DLD1 (cell line): ENCODE measurements around the gene PDCD6IP.
"Not testable (repeated sequence)": the region's sequence is repeated elsewhere in the genome, so short reads cannot be mapped to it uniquely, and the experiment has no call there.

Experiments used
- in situ Hi-C: cut with HindIII; loops from 2 replicates; pipeline ENCODE4 v1.10.0; 2017; ENCODE audit warnings: low sequenced_read_pairs

The PDCD6IP gene

GRCh38 chr3:33798418-33799201, at the start of gene PDCD6IP:
PDCD6IP (plus strand) TSS chr3:33798630; CDS start chr3:33798729, 99 bp downstream.
- in situ Hi-C loops: loop anchor here (25.0 kb wide), 1 partner anchor 661 kb away; no protein-coding TSS in a partner anchor

DNA sequence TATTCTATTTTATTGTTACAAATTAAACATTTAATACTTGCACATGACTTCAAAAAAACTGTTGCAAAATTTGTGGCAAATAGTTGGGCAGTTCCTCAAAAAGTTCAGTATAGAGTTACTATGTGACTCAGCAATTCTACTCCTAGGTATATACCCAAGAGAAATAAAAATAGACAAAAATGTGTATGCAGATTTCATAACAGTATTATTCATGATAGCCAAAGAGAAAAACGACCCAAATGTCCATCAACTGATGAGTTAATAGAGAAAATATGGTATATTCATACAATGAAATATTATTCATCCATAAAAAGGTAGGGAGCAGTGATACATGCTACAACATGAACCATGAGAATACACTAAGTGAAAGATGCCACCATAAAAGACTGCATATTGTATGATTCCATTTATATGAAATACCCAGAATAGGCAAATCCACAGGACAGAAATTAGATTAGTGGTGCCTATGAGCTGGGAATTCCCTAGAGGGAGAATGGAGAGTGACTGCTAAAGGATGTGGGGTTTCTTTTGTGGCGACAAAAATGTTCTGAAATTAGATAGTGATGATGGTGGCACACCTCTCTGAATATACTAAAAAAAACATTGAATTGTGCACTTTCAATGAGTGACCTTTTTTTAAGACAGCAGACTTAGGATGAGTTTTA, 48.8 kb upstream of the PDCD6IP start:
- in situ Hi-C loops: no loop called here

DNA sequence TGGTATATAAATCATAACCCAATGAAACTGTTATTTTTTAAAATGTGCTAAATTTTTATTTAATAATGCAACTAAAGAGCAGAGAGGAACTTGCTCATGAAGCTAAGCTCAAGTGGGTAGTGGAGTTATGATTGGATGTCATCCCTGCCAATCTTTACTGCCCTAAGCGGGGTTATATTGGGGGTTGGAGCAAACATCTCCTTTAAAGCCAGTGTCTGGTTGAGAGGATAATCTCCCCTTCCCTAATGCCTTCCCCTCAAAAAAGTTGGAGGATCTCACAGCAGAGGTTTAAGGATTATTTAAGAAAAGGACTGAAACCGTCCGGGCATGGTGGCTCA, 48.2 kb upstream of the PDCD6IP start:
- in situ Hi-C loops: no loop called here

DNA sequence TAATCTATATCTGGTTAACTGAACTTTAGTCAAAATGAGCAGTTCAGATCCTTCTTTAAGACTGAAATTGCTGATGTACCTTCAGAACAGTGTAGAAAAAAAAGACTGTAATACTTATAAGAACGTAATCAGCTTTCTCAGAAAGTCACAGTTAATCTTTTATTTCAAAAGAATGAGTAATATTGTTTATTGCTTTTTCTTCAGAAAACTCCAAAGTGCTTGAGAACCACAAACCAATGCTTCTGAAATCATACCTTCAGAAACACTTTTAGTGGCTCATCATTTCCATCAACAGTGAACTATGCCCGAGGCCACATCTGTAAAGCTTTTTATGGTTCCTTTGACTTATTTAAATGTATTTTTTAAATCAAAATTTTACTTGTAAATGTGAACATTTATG, 47.1 kb upstream of the PDCD6IP start:
- in situ Hi-C loops: no loop called here

GRCh38 chr3:33754391-33754790, 44.0 kb upstream of the PDCD6IP start:
- in situ Hi-C loops: not testable (repeated sequence)

DNA sequence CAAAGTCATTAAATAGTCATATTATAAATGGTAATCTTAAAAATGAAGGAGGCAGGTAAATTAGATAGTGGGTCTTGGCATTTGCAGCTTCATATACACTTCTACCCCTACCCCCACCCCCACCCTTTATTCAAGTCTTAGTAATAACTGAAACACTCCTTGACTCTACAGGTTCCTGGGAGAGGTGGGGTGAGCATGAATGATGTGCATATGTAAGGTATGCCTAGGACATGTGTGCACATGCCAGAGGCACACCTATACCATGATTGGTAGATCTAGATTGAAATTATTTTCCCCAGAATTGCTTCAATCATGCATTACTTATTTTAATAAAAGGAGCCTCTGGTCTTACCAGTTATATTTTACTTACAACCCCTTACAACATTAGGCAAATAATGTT, 40.1 kb upstream of the PDCD6IP start:
- in situ Hi-C loops: no loop called here

DNA sequence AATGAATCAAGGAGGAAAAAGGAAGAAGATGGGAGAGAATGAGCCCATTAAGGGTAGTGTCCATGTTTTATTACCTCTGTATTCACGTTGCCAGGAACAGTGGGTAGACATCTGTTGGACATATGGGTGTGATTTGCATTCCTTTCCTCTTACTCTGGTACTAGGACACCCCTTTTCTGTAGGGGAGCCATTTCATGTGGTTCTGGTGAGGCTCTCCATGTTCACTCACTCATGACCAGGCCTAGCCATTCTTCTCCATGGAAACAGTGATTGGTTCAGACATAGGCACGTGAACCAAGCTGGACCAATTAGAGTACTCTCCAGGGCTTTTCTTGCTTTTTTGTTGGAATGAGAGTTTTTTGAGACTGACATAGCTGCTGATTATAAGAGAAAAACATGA, 39.6 kb upstream of the PDCD6IP start:
- in situ Hi-C loops: no loop called here

- in situ Hi-C loops: no loop called here
These were observed 29.7 kb upstream of the PDCD6IP start for GRCh38 chr3:33768578-33769330.

DNA sequence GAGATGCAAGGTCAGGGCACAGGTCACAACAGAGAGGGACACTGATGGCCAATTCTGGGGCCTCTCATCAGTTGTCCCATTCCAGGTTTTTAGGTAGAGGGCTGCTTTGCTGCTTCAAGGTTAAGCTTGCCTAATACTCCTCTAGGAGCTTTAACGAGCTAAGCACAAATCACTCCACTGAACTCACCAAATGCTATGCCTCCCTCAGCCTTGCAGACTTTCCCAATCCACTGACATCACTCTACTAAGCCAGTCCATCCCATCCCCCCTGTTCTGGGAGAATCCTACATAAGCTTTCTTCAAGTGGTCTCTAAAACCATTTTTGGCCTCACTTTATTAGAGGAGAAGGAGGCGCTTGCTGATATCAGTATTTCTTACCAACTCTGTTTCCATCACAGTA, 24.8 kb upstream of the PDCD6IP start:
- in situ Hi-C loops: loop anchor here (10.0 kb wide), 1 partner anchor 129 kb away; no protein-coding TSS in a partner anchor

DNA sequence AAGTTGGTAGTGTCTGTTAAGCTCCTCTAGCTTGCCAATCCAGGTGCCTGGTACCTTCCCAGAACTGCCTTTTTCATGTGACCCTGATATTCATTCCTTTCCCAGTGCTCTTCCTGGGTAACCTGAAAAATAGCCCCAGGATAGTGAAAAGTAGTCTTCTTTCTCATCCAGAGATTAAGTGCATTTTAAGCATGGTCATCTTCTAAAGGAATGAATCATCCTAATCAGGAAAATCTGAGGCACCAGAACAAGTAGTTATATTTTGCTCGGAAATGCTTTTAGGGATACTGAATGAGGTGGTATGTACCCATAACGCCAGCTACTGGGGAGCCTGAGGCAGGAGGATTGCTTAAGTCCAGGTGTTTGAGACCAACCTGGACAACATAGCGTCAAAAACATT, 23.1 kb upstream of the PDCD6IP start:
- in situ Hi-C loops: loop anchor here (10.0 to 25.0 kb wide), 2 partner anchors 131 to 638 kb away; no protein-coding TSS in a partner anchor

GRCh38 chr3:33777996-33778395, 20.4 kb upstream of the PDCD6IP start:
- in situ Hi-C loops: loop anchor here (10.0 to 25.0 kb wide), 2 partner anchors 133 to 641 kb away; no protein-coding TSS in a partner anchor

DNA sequence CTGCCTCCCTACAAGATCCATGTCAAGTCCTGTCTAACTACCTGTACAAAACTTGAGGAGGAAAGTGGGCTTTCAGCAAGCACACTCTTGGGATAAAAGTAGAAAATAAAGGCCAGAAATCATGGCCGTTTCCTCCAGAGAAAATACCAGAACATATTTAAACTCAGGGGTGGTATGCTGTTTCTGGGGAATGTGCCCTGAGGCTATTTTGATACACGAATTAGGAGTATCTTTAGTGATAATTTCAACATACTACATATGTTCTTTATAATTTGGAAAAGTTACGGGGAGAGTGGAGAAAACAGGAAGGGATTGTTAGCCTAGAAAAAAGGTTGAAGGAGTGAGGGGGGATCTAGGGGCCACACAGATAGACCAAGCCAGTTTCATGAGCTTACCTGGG, 18.7 kb upstream of the PDCD6IP start:
- in situ Hi-C loops: loop anchor here (10.0 to 25.0 kb wide), 2 partner anchors 135 to 642 kb away; no protein-coding TSS in a partner anchor

DNA sequence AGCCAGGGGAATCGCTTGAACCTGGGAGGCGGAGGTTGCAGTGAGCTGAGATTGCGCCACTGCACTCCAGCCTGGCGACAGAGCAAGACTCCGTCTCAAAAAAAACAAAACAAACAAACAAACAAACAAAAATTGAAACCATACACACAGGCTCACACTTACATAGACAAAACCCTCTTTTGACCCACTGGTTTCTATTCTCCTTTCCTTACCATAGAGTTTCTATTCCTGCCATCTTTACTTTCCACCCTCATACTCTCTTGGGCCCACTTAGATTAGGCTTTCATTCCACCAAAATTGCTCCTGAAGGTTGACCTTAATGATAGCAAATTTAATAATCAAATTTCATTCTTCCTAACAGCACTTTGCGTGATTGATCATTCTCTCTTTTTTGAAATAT, 17.0 kb upstream of the PDCD6IP start:
- in situ Hi-C loops: loop anchor here (25.0 kb wide), 1 partner anchor 644 kb away; no protein-coding TSS in a partner anchor

DNA sequence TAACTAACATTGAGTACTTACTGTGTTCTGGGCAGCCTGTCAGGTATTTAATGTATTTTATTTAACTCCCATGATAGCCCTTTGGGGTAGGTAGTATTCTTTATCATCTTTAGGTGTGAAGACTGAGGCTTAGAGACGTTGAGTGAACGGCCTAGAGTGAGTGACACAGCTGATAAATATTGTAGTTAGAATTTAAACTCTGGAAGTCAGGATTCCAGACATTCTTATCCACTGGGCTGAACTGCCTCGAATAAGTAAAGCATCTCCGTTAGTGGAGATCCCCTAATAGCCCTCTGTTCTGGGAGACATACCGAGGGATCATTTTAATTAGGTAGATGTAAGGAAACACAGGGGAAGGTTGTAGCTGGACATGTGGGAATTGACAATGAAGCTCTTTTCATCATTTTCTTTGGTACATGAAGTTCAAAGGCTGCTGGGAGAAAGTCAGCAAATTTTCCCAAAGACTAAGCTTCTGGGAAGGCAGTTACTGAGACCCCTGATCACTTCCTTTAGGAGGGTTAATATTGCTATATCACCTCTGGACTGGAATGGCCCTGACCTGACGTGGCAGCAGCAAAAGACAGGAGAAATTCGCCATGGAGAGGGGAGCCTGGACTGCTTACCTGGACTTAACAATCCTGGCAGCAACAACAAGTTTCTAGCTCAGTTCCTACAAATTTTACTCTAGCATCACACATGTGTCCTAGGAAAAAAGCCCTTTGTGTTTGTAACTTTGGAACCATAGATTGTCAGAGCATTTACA, 11.7 kb upstream of the PDCD6IP start:
- in situ Hi-C loops: loop anchor here (25.0 kb wide), 1 partner anchor 649 kb away; no protein-coding TSS in a partner anchor

DNA sequence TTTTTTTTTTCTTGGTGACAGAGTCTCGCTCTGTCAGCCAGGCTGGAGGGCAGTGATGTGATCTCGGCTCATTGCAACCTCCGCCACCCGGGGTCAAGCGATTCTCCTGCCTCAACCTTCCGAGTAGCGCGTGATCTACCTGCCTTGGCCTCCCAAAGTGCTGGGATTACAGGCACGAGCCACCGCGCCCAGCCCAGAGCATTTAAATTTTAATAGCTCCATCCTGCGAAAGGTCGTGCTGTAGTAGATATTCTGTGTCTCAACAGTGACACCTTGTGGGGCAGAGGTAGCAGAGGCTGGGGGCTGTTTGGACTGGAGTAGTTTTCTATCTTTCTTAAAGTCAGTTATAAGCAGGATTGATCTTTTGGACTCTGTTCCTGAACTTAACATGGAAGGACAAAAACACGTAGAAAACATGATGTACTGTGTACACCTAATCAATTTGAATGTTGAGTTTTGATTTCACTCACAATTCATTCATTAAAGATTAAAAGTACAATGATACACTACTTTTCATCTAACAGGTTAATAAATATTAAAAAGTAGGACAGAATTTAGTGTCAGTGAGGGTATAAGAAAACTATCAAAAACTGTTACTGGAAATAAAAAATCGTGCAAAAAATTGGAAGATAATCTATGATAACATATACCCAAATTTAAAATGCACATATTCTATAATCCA, 11.0 kb upstream of the PDCD6IP start:
- in situ Hi-C loops: loop anchor here (25.0 kb wide), 1 partner anchor 650 kb away; no protein-coding TSS in a partner anchor

GRCh38 chr3:33789183-33789954, 9.1 kb upstream of the PDCD6IP start:
- in situ Hi-C loops: loop anchor here (25.0 kb wide), 1 partner anchor 652 kb away; no protein-coding TSS in a partner anchor

GRCh38 chr3:33790091-33790490, 8.3 kb upstream of the PDCD6IP start:
- in situ Hi-C loops: loop anchor here (25.0 kb wide), 1 partner anchor 653 kb away; no protein-coding TSS in a partner anchor

DNA sequence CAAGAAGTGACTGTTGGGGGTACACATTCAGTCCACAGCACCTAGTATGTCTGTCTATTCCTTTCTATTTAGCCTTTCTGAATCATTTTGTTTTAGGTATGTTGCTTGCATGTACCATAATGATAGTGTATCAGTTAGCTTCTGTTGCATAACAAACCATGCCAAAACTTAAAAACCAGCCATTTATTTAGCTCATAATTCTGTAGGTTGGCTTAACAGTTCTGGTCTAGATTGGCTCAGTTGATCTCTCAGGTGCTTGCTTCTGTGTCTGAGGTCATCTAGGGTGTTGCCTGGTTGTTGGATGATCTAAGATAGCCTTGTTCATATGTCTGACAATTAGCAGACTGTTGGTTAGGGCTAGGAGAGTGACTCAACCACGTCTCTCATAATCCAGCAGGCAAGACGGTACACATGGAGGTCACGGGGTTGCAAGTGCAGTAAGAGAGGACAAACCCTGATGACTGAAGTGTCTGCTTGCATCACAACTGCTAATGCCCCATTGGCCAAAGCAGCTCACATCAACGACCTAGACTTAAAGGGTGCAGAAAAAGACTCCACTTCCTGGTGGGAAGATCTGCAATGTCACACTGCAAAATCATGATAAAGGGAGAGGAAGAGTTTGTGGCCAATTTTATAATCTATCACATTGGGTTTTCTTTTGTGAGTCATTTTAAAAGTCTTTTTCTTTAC, 6.8 kb upstream of the PDCD6IP start:
- in situ Hi-C loops: loop anchor here (25.0 kb wide), 1 partner anchor 654 kb away; no protein-coding TSS in a partner anchor
